ENCODE results near the gene KAZN.

The KAZN gene

GRCh38 chr1:15141935-15142539 is 543.6 kb downstream of the KAZN start:
- DNase-seq (ENCODE audit: low read depth), result no peak

- DNase-seq (ENCODE audit: low read depth), result no peak
Measured at GRCh38 chr1:15145327-15145726, 546.8 kb downstream of the KAZN start.

GRCh38 chr1:15146142-15146680 is 547.7 kb downstream of the KAZN start:
- DNase-seq (ENCODE audit: low read depth), result no peak

GRCh38 chr1:15146971-15147376 is 548.5 kb downstream of the KAZN start:
- no peak for DNase-seq (ENCODE audit: low read depth)

- no peak for DNase-seq (ENCODE audit: low read depth)
Measured at GRCh38 chr1:15148004-15148403, 549.5 kb downstream of the KAZN start.

- DNase-seq (ENCODE audit: low read depth), result no peak
Measured at GRCh38 chr1:15148475-15148874, 550.0 kb downstream of the KAZN start.

GRCh38 chr1:15148941-15149340 is 550.5 kb downstream of the KAZN start:
- no peak for DNase-seq (ENCODE audit: low read depth)

GRCh38 chr1:15150376-15150775 is 551.9 kb downstream of the KAZN start:
- no peak for DNase-seq (ENCODE audit: low read depth)

- no peak for DNase-seq (ENCODE audit: low read depth)
Measured at GRCh38 chr1:15151377-15151806, 552.9 kb downstream of the KAZN start.

- DNase-seq (ENCODE audit: low read depth), result no peak
Measured at GRCh38 chr1:15151871-15152270, 553.4 kb downstream of the KAZN start.

- DNase-seq (ENCODE audit: low read depth), result no peak
Measured at GRCh38 chr1:15152318-15153183, 554.1 kb downstream of the KAZN start.

GRCh38 chr1:15153184-15153841 is 554.8 kb downstream of the KAZN start, which contains the start of gene TMEM51:
Gene TMEM51, plus strand, starts transcription at chr1:15153747. Its CDS starts 61,341 bp downstream, at chr1:15215088.
- no peak for DNase-seq (ENCODE audit: low read depth)

- DNase-seq (ENCODE audit: low read depth), result no peak
Measured at GRCh38 chr1:15153842-15154479, 555.5 kb downstream of the KAZN start.

- no peak for DNase-seq (ENCODE audit: low read depth)
Measured at GRCh38 chr1:15154480-15155036, 556.1 kb downstream of the KAZN start.

GRCh38 chr1:15155191-15155590 is 556.7 kb downstream of the KAZN start:
- DNase-seq (ENCODE audit: low read depth), result no peak

GRCh38 chr1:15155888-15156741 is 557.6 kb downstream of the KAZN start:
- no peak for DNase-seq (ENCODE audit: low read depth)

- no peak for DNase-seq (ENCODE audit: low read depth)
Measured at GRCh38 chr1:15156807-15157380, 558.4 kb downstream of the KAZN start.

- DNase-seq (ENCODE audit: low read depth), result no peak
Measured at GRCh38 chr1:15157524-15158399, 559.3 kb downstream of the KAZN start.

GRCh38 chr1:15158506-15159165 is 560.2 kb downstream of the KAZN start:
- no peak for DNase-seq (ENCODE audit: low read depth)
